ENCODE results near the gene CAMK2N2.

The CAMK2N2 gene

DNA sequence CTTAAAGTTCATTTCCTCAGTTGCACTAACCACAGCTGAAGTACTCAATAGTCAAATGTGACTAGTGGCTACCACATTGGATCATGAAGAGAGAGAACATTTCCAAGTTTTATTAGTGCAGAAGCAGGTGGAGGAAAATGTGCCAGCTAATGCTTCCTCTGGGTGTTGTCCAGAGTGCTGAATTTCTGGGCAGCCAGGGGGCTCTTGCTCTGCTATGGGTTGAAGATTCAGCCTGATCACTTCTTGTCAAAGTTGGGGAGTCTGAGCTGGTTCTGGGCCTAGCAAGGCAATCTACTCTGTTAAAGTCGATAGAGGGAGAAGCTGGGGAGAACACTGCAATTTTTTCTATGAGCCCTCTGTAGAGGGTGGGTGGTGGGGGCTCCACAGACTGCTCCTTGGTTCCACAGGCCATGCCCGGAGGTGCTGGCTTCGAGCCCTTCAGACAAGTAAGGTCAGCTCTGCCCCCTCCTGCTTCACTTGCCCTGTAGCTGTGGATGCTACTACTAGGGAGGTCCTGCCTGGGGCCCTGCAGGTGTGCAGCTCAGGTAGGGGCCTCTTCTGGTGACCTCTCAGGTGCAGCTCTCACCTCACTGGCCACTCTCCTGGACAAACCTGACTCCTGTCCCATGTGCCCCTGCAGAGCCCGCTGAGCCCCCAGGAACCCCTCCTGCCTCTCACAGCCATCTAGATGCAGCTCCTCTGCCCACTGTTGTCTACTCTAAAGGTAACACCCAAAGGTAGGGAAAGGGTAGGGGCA, 20.8 kb downstream of the CAMK2N2 start:
- no peak for DNase-seq (ENCODE audit: low read depth)

DNA sequence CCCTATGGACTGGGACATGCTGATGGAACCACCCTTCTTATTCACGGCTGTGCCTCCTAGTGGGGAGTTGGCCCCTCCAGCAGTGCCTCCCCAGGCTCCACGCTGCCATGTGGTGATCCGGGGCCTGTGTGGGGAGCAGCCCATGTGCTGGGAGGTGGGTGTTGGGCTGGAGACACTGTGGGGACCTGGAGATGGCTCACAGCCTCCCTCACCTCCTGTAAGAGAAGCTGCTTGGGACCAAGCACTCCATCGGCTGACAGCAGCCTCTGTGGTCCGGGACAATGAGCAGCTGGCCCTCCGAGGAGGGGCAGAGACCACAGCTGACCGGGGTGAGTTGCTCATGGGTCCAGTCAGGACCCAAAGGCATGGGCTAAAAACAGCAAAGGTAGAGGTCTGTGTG, 21.6 kb downstream of the CAMK2N2 start:
- no peak for DNase-seq (ENCODE audit: low read depth)

DNA sequence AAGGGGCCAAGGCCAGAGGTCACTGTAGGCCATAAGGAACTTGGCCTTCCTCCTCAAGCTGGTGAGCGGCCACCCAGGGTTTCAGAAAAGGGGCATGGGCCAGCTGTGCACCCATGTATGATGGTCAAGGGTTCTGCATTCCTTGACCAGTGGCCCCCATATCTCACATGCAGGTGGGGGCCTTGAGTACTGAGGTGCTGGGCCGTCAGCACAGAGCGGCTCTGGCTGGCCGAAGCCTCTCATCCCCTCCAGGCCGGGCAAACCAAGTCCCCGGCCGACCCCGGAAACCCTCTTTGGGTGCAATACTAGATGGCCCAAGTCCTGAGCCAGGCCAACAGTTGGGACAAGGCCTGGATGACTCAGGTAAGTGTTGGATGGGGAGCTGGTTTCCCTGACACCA, 22.1 kb downstream of the CAMK2N2 start:
- DNase-seq (ENCODE audit: low read depth): no peak

DNA sequence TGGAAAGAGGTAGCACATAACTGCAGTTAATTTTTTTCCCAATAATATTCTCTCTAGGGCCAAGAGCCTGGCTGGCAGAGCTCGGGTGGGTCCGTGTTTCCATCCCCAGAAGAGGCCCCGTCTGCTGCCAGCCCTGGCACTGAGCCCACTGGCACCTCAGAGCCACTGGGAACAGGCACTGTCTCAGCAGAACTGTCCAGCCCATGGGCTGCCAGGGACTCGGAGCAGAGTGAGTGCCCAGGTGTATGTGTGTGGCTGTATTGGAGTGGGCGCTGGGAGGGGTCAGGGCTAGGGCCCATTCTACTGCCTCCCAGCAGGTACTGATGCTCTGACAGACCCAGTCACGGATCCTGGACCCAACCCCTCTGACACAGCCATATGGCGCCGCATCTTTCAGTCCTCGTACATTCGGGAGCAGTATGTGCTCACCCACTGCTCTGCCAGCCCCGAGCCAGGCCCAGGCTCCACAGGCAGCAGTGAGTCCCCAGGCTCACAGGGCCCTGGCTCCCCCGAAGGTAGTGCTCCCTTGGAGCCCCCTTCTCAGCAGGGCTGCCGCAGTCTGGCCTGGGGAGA, 23.0 kb downstream of the CAMK2N2 start:
- no peak for DNase-seq (ENCODE audit: low read depth)

DNA sequence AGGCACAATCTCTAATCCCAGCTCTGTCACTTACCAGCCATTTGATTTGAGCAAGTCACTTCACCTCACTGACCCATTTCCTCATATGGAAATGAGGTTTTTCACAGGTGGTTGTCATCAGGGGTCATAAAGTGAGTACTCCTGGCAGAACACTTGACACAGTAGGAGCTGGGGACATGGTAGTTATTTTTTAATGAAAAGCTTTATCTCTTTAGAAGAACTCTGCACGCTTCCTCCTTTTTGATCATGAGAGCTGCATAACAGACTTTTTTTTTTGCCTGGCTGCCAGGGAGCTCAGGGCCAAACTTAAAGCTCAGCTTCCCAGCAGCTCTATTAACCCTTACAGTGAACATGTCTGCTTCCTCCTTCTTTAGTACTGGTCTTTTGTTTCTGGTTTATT, 23.5 kb downstream of the CAMK2N2 start:
- no peak for DNase-seq (ENCODE audit: low read depth)

DNA sequence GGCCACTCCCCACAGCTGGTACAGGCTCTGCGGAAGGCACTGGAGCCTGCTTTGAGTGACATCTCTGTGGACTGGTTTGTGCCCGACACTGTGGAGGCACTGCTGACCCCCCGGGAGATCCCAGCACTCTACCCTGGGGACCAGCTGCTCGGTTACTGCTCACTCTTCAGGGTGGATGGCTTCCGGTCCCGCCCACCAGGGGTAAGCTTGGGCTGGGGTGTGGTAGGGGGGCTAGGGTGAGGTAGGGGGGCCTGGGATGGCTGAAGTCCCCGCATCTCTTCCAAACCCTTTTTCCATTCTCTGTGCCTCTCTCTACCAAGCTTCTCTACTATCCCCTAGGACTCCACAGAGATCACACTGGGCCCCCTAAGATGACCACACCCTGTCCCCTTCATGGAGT, 24.1 kb downstream of the CAMK2N2 start:
- no peak for DNase-seq (ENCODE audit: low read depth)

DNA sequence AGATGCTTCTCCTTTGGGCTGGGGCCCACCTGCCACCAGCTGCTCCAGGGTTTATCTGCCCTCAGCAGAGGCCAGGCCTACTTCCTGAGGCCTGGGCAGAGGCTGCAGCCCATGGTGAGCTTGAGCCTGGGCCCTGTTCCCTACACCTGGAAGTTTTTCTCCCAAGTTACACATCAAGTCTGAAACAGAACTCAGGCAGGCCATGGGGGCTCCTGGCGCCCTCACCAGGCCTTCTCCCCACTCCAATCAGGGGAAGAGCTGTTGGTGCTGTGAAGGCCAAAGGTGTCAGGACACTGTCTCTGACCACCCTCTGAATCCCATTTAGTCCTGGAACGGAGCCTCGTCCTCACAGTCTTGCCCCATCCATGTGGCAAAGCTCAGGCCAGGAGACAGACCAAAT, 24.7 kb downstream of the CAMK2N2 start:
- DNase-seq (ENCODE audit: low read depth): no peak

DNA sequence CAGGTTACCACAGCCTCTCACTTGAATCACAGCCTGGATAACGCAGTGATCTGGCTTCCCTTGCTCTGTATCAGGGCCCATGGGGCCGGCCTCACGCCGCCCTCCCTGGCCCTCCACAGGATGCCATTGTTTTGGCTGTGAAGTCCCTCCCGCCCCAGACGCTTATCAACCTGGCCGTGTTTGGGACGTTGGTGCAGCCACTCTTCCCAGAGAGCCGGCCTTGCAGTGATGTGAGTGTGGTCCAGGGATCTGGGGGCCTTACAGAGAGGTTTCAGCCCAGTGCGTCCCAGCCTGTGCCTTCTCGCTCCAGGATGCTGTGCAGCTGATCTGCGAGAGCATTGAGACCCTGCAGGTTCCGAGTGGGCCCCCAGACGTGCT, 25.3 kb downstream of the CAMK2N2 start:
- DNase-seq (ENCODE audit: low read depth): no peak

DNA sequence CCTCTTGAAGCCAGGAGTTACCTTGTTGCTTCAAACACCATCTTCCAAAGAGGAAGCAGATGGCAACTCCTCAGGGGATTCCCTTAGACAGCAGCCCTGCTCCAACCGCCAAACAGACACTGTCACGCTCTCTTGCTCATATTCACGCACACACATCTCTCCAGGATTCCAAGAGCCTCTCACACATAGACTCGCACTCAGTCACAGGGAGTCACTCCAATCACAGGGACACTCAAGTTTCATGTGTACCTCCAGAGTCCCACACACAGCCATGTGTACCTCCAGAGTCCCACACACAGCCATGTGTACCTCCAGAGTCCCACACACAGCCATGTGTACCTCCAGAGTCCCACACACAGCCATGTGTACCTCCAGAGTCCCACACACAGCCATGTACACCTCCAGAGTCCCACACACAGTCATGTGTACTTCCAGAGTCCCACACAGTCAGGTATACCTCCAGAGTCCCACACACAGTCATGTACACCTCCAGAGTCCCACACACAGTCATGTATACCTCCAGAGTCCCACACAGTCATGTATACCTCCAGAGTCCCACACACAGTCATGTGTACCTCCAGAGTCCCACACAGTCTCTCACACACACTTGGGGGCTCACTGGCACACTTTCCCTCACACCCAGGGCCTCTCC, 25.8 kb downstream of the CAMK2N2 start:
- DNase-seq (ENCODE audit: low read depth): no peak

DNA sequence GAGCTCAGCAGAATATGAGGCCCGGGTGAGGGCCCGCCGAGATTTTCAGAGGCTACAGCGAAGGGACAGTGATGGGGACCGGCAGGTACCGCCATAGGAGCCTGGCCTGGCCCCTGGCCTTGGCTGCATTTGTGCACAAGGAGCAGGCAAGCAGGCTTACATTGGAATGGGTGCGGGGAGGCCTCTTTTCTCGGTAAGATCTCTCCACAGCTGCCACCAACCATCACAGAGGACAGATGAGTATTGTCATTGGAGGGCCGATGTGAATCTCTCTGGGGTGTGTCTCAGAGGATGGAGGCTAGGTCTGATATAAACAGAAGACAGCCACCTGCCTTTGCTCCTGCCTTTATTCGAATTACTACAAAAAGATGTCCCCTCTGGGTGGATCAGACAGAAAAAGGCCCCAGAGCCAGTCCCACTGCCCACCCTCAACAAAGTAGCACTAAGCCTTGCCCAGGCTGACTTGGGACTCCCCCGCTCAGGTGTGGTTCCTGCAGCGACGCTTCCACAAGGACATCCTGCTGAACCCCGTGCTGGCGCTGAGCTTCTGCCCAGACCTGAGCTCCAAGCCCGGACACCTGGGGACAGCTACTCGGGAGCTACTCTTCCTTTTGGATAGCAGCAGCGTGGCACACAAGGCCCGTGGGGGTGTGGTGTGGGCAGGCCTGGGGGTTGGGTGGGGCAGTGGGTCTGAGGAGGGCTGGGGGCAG, 26.5 kb downstream of the CAMK2N2 start:
- no peak for DNase-seq (ENCODE audit: low read depth)

DNA sequence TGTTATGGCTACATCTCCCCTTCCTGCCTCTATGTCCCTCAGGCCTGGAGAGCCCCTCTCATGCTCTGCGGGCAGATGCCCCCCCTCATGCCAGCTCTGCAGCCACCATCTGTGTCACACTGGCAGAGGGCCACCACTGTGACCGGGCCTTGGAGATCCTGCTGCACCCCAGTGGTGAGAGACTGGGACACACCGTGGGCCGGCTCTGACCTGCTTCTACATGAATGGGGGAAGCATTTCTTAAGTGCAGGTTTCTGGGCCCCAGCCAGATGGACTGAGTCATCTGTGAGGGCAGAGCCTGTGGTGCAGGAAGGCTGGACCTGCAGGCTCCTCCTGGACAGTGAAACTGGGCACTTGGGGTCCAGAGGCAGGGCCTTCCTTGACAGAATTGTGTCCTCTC, 27.1 kb downstream of the CAMK2N2 start:
- DNase-seq (ENCODE audit: low read depth): no peak

DNA sequence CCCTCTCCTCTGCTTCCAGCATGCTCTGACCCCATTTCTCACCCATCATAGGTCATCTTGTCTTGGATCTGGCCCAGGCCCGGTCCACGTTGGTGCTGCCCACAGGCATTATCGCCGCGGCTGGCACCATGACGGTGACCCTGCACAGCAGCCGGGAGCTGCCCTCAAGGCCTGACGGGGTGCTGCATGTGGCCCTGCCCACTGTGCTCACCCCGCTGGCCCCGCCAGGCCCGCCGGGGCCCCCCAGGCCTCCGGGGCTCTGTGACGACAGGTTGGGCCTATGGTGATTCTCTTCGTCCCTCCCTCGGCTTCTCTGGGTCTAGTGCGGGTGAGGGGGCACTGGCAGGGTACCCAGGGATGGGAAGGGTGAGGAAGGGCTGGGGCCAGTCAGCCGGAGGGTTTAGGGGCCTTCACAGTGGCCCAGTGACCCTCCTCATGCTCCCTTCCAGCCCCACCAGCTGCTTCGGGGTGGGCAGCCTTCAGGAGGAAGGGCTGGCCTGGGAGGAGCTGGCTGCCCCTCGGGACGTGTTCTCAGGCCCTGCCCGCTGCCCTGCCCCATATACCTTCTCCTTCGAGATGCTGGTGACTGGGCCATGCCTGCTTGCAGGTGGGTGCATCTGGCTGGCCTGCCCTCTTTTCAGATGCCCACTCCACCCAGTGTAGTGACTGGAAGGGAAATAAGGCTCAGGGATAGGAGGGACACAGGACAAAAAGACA, 28.1 kb downstream of the CAMK2N2 start:
- no peak for DNase-seq (ENCODE audit: low read depth)

DNA sequence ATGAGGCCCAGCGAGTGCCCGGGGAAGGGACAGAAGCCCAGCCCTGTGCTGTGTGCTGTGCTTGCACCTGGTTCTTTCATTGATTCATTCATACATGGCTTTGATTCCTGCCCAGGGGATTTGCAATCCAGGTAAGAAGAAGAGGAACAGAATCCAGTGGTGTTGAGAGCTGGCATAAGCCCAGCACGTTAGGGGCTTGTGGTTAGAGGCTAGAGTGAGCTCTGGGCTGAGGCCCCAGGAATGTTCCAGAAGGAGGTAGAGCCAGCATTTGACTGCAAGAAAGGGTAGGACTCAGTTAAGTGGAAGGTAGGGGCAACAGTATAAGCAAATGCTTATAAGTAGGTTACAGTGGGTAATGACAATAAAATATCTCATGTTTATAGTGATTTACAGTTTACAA, 29.7 kb downstream of the CAMK2N2 start:
- no peak for DNase-seq (ENCODE audit: low read depth)

DNA sequence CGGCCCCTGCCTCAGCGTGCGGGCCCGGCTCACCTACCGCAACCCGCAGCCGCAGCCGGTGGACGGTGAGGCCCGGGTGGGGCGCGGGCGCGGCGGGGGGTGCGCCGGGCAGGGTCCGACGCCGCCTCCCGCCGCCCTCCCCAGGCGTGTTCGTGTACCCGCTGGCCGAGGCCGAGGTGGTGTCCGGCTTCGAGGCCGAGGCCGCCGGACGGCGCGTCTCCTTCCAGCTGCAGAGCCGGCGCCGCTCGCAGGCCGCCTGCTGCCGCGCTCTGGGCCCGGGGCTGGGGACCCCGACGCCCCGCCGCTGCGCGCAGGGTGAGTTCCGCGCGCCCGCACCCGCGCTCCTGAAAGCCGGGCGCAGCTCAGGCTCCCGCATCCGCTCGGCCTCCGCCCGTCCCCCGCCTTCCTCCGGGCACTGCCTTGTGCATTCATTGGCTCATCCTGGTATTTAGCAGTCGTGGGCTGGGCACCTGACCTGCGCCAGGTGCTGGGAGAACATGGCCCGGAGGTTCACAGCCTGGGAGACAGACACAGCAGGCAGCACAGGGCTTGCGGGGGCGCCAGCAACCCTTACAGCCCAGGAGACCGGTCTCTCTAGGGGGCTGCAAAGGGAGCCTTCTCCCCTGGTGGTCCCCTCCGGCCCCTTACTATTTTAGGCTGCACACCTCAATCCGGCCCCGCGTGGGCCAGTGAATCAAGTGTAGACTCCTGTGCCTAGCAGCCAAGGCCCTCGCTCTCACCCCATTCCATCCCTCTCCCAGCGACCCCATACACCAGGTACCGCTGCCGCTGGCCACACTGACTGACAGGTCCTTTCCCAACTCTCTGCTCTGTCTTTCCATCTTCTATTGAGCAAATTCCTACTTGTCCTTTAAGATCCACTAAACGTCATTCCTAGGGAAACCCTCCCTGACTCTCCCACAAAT, 30.5 kb downstream of the CAMK2N2 start:
- no peak for DNase-seq (ENCODE audit: low read depth)

DNA sequence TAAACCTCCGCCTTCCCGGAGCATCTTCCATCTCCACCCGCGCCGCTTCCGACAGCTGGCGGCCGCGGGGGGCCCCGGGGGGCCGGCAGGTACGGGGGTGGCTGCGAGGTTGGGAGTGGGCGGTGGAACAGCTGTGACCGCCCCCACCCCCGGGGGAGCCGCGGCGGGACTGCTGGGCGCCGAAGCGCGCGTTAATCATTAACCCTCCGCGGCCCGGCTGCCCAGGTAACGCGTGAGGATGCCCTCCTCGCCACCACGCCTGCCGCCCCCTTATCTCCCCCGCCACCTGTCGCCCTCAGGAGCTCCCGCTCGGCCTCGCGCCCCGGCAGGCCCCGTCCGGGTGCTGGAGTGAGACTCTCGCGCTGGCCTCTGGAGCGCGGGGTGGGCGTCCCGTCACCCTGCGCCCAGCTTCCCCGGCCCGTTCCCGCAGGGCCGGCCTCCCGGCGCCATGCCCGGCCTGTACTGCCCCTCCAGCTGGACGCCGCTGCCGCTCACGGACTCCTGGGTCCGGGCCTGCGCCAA, 31.2 kb downstream of the CAMK2N2 start:
- no peak for DNase-seq (ENCODE audit: low read depth)

DNA sequence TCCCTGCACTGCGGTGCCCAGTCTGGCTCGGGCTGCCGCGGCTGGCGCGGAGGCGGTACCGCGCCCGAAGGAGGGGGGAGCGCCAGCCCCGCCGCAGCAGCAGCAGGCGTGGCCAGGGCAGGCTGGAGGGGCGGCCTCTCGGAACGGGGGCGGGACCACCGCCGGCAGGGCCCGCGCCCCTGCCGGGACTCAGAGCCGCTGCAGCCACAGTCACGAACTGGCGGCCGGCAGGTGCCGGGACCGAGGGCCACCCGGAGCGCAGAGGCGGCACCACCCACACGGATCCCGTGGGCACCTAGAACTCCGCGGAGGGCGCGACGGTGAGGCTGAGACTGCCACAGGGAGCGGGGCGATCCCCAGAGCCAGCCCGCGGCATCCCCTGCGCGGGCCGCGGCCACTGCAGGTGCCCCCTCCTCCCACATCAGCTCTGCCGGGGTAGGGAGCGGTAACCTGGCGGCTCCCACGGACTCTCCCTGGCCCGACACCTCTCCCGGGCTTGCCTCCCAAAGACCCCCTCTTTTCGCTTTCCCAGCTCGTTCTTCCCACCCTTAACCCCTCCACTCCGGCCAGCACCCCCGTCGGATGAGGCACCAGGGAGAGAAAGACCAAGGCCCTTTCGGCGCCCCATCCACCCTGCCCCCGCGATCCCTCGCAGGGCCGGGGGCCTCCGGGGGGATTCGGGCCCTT, 31.8 kb downstream of the CAMK2N2 start, which contains the start of gene VWA5B2:
Gene VWA5B2 (plus strand): TSS at position 192 of the 687 bp plus-strand sequence. CDS start 944 bp downstream, outside the sequence.
- peak; percentile 68 for DNase-seq (ENCODE audit: low read depth)

DNA sequence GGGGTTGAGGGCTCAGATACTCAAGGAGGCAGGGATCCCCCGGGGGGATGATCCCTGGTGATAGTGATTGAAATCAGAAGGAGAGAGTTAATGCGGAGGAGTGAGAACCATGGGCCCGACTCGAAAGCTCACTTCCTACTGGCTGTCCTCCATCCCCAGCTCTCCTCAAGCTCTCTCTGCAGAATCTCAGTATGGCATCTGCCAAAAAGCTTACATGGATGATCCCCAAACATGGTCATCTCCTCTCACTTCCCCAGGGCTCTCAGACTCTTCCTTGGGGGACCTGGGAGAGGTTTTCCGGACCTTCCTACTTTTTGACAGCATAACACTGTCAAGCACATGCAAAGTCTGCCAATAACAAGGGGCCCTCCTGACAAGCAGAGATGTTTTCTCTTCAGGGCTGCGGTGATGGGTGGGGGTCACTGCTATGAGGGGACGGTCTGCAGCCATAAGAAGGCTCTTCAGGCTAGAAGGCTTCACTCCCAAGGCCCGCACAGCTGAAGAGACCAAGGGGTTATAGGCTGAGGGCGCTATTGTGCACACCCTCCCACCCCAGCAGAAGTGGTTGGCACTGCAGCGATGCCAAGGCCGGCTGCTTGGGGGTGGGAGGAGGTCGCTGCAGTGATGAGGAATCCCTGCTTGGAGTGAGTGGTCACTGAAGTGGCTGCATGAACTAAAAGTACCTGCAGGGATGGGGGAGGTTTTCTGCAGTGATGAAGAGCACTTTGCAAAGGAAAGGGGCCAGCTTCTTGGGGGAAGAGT, 32.8 kb downstream of the CAMK2N2 start:
- no peak for DNase-seq (ENCODE audit: low read depth)

DNA sequence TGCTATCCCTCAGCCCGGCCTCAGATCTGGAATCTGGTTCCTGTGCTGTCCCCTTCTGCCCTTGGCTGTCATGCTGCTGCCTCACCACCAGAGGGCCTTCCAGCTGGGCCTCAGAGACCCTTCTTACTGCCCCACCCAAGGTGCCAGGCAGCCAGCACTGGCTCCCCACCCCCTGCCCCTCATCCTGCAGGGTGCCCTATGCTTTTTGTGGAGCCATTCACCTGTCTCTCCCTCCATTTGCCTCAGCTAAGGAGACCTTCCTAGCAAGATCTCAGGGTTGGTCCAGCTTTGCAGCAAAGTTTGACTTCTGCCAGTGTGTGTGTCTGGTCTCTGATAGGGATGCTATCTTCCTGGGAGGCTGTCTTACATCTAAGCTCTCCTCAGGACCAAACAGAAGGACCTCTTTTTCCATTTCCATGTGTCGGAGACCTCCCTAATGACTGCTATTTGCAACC, 33.8 kb downstream of the CAMK2N2 start:
- peak; percentile 32 for DNase-seq (ENCODE audit: low read depth)

DNA sequence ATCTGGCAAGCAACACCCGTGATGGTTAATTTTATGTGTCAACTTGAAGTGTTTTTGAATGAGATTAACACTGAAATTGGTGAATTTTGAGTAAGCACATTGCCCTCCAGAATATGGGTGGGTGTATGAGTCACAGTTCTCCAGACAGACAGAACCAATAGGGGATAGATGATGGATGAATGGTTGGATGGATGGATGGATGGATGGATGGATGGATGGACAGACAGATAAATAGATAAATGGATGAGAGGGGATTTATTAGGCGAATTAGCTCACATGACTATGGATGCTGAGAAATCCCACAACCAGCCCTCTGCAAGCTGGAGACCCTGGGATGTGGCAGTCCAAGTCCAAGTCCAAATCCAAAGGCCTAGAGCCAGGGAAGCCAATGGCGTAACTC, 37.4 kb downstream of the CAMK2N2 start:
- no peak for DNase-seq (ENCODE audit: low read depth)

Data from stimulated activated CD8-positive, alpha-beta memory T cell treated with anti-CD3 and anti-CD28 coated beads, Interleukin-12 subunit alpha, Interleukin-12 subunit beta, amount 100 ng/mL, for 4 hours (primary cell).